ENCODE data around the gene CCDC142.
A peak's percentile ranks its signal among the peaks of the same experiment; 100 is the strongest.
"Not testable (repeated sequence)": the region's sequence is repeated elsewhere in the genome, so short reads cannot be mapped to it uniquely, and the experiment has no call there.

CCDC142 gene

DNA sequence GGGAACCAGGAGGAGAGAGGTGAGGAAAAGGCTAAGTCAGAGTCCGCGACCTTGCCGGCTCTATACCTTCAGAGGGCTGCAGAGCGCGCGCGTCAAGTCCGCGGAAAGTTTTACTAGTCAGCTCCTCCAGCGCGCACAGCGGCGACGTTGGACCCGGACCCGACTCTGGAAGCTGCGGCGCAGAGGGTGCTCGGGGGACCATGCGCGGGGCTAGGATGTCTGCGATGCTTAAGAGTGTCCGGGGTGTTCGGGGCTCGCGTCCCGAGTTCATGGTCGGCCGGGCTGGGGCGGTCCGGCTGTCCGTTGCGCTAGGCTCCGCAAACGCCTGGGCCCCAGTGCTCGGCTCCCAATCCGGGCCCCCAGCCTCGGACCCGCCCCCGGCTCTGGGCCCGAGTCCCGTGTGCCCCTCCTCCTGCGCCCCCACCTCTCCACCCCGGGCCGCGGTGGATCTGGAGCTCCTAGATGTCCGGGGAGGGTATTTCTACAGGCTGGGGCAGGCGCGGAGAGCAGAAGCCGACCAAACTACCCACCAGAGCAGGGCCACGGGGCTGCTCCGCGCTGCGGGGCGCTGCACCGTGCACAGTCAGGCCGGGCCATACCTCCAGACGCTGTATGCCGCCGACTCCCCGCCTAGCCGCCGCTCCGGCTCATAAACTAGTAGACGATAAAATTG is 16.6 kb upstream of the CCDC142 start, which contains the start of gene LBX2:
Gene LBX2, minus strand, starts transcription at position 337 of the 673 bp plus-strand sequence. Its CDS starts 66 bp downstream, at position 271.
- no peak for DNase-seq

DNA sequence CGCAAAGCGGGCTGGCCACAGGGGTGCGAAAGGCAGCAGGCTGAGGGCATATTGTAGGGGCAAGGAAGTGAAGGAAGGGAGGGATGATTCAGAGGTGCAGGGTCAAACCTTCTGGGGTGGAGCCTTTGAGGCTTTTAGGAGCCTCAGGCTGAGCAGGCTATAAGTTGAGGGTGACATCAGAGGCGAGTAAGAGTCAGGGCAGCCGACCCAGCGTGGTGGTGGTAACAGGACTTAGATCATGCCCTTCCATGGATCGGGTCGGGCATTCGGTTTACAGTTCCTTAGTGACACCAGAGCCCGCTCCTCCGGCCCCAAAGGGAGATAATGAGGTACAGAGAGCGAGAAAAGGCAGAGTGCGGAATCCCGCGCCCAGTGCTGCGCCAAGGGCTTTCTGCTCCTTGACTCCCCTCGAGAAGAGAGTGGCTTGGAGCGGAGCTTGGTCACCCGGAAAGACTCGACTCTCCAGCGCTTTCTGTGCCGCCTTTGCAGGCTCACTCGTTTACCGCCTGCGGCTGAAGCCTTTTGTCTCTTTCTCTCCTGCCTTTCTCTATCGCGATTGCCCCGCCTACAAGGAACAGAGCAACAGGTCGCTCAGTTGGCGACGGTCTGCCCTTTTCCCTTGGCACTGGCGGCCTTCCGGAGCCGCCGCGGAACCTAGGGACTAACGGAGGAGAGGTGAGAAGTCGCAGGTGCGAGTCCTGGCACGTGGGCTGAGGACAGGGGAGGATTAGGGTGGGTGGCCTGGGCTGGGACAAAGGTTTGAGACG is 15.9 kb upstream of the CCDC142 start:
- DNase-seq = no peak

DNA sequence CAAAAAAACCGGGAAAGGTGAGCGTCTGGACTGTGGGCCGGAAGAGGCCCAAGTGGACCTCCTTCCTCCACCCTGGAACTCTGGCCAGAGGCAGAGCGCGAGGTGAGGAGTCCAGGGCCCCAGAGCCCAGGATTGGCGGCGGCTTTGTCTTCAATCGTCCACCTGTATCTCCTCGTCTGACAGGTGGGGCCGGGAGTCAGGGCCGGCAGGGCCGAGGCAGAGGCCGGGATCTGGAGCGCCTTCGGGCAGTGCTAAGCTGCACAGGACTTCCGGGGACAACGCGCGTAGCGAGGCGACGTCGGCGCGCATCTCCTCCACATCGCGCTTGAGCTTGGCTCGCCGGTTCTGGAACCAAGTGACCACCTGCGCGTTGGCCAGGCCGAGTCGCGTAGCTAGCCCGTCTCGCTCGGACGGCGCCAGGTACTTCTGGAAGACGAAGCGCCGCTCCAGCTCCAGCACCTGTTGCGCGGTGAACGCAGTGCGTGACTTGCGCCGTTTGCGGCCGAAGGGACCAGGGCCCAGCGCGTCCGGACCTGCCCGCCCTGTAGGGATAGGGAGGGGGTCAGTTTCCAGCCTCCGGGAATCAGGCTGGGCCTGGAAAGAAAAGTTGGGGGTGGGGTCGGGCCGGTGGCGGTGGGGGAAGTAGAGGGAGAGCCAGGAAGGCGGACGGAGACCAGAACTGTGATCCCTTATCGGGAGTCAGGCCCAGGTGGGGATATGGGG is 15.1 kb upstream of the CCDC142 start:
- DNase-seq = no peak

DNA sequence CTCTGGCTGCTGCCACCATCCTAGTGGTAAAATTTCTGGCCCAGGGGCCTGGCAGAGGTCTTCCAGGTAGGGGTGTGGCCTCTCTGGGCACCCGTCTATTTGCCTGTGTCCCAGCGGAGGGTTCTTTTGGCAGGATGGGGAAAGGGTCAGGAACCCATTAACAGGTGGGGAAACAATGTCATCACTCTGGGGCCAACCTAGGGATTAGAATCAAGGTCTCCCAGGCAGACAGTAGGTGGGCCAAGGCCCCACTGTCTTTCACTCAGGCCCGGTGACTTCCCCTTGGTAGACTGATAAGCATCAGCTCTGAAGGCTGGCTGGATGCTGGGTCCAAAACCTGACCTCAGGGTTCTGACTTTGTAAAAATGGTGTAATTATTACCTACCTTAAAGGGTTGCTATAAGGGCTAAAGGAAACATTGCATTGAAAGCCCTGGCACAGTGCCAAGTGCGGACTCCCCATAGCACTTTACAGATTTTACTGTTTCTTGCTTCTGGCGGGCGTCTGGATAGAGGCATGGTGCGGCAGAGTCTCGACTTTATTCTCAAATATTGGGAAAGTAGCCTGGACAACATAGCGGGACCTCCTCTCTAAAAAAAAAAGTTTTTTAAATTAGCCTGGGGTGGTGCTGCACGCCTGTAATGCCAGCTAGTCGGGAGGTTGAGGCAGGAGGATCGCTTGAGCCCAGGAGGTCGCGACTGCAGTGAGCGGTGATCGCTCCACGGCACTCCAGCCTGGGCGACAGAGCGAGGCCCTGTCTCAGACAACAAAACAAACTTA is 14.4 kb upstream of the CCDC142 start:
- no peak for DNase-seq

DNA sequence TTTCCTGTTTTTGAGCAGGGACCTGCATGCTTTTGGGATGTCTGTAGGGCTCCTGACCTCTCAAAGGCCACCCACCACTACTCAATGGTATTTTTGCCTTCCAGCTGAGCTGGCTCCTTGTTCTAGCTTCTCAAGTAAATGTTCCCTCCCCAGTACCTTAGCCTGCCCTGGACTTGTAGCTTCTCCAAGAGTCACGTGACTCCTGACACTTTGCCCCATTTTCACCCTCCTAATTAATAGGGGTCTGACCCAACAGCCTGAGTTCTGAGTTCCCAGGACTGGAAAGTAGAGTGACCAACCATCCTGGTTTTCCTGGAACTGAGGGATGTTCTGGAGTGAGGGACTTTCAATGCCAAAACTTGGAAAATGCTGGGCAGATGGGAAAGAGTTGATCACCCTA is 12.6 kb upstream of the CCDC142 start:
- no peak for DNase-seq

DNA sequence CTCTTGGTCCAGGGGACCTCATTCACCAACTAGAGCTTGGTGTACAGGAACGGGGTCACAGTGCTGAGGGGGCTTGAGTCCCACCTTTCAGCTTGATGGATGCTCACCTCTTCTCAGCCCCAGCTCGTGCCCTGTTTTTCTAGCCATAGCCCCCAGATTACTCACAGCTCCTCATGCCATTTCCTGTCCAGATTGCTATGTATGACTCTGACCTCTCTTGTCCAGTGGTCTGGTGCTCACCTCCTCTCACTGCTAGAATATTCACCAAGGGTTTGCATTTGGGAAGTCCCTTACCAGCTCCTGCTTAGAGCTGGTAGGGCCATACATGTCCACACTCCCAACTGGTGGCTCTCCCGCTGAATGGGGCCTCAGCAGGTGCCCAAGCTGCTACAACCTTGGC is 10.7 kb upstream of the CCDC142 start:
- DNase-seq = no peak

DNA sequence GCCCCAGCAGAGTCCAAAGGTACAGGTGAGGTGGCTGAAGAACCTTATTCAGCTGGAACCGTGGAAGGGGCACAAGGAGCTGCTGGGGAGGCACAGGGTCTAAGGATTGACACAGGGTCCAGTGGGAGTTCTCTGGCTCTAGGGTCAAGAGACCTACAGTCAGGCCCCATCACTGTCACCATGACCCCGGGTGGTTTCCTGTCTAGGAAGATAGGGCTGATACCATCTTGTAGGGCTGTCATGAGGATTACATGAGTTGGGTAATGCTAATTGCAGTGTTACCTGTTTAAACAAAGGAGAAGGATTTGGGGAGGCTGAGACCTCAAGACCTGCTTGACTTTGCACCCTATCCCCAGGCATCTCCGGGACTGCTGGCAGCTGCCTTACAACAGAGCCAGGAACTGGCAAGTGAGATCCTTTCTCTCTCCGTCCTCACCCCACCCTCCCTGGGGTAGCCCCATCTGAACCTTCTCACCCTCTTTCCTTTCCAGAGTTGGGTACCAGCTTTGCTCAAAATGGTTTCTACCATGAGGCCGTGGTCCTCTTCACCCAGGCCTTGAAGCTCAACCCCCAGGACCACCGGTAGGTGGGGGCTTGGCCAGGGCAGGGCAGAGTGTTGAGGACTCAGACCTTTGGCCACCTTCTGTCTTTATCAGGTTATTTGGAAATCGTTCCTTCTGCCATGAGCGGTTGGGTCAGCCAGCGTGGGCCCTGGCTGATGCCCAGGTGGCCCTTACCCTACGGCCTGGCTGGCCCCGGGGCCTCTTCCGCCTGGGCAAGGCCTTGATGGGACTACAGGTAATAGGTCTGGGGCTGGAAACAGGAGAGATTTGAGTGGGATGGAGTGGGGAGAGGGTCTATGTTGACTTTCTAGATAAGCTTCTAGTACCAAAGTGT is 9.1 kb upstream of the CCDC142 start:
- no peak for DNase-seq

DNA sequence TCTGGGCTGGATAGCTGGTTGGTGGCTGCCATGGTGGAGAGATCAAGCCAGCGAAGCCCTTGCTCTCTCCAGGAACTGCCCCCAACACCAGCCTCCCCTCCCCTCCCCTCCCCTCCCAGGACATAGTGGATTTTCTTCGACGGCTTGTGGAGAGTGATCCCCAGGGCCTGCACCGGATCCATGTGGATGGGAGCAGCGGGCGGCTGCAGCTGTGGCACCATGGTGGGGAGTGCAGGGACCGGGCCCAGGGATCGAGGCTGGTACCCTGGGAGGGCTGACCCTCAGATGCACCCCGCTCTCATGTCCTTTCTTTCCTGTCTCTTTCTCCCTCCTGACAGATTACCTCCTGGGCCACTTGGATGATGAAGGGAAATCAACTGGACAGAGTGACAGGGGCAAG is 7.1 kb upstream of the CCDC142 start:
- DNase-seq = no peak

DNA sequence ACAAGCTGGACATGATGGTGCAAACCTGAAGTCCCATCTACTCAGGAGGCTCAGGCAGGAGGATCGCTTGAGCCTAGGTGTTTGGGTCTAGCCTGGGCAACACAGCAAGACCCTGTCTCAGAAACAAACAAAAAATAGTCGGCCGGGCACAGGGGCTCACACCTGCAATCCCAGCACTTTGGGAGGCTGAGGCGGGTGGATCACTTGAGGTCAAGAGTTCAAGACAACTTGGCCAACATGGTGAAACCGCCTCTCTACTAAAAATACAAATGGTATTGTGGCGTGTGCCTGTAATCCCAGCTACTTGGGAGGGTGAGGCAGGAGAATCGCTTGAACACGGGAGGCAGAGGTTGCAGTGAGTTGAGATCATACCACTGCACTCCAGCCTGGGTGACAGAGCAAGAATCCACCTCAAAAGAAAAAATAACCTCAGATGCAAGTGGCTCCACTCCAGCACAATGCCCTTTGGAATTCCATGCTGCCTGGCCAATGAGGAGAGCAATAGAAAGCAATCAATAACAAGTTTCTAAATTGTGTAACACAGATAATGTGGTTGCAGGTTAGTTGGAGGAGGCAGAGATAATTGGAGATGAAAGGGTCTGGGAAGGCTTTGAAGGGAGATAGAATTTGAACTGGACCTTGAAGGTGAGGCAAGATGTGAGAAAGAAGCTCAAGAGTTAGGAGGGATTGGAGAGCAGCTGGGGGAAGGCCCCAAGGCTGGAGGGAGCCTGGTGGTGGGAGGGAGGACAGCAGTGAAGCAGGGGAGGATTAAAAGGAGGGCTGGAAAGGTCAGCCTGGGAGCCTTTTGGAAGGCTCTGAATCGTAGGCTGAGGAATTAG is 6.1 kb upstream of the CCDC142 start:
- DNase-seq = no peak

DNA sequence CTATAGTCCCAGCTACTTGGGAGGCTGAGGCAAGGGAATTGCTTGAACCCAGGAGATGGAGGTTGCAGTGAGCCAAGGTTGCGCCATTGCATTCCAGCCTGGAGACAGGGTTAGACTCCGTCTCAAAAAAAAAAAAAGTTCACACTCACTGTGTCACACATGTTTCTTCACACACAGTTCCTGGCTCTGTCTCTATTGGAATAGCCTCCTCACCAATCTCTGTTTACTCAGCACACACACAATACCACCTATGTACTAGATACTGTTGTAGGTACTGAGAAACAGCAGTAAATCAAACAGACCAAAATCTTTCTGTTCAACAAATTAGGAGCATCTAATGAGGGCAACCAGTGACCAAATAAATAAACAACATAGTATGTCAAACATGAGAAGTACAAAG is 3.3 kb upstream of the CCDC142 start:
- DNase-seq = no peak

DNA sequence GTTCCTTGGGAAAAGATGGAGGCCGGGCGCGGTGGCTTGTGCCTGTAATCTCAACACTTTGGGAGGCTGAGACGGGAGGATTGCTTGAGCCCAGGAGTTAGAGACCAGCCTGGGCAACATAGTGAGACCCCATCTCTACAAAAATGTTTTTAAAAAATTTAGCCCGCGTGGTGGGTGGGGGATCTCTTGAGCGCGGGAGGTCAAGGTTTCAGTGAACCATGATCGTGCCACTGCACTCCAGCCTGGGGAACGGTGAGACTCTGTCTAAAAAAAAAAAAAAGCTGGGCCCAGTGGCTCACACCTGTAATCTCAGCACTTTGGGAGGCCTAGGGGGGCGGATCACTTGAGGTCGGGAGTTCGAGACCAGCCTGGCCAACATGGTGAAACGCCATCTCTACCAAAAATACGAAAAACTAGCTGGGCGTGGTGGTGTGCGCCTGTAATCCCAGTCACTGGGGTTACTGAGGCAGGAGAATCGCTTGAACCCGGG is 922 bp upstream of the CCDC142 start:
- not testable (repeated sequence) for DNase-seq

DNA sequence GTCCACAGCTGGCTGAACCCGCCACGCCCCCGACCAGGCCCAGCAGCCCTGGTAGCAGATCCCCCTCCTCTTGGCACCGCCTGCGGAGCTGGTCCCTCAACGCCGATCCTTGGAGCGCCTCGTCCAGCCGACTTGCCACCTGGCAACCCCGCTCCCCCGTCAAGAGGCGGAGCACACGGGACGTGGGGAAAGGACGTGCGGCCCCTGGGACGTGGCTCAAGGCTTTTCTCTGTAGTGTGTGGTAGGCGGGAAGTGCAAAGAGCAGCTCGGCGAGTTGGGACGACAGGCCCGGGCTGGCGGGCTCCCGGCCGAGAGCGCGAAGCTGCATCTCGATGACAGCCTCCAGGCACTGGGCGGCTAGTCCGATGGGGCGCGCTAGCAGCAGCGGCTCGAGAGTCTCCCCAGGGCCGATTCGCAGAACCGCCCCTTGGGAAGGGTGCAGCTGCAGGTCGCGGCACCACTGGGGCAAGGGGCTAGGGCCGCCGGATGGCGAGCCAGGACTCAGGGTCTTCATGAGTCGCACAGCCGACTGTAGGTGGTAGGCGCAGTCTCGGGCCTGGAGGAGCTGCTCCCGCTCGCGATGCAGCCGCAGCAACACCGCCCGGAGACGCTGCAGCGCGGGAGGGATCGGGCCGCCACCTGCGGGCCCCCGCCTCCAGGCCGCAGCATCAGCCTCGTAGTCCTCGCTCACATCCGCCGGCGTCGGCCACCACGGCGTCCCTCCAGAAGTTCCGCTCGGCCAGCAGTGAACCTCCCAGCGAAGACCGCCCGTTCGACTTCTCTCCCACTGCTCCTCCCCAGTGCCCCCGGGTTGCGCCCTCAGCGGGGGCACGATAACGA is 617 bp downstream of the CCDC142 start:
- DNase-seq = peak; percentile 70

DNA sequence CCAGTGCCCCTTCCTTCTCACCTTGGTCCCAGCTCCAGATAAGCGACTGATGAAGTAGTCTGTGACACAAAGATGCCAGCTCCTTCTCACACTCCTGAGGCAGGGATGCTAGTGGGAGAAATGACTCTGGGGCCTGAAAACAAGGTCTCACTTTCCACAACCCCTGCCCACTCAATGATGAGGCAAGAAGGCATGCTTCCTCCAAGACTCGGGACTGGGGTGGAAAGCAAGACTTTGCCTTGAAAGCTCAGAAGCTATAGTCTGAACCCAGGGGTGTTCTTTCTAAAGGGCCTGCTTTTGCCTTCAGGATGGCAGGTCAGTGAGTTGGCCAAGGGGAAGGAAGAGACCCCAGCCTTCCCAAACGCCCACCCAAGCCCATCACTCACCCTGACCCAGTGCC is 1.4 kb downstream of the CCDC142 start:
- no peak for DNase-seq

DNA sequence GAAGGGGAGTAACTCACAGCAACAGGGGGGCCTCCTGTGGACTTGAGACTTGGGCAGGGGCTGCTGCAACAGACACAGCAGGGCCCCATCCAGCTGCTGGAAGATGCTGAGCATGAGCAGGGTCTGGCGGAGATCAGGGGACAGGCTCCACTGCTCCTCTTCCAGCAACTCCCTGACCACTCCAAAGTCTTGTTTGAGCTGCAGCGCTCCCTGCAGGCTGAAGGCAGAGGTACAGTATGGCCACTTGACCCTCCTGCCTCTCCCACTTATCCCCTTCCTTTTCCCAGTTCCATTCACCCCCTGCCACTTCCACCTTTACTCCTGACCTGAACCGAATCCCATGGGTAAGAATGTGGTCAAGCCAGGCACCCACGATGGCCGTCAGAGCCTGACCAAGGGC is 7.9 kb downstream of the CCDC142 start:
- no peak for DNase-seq

DNA sequence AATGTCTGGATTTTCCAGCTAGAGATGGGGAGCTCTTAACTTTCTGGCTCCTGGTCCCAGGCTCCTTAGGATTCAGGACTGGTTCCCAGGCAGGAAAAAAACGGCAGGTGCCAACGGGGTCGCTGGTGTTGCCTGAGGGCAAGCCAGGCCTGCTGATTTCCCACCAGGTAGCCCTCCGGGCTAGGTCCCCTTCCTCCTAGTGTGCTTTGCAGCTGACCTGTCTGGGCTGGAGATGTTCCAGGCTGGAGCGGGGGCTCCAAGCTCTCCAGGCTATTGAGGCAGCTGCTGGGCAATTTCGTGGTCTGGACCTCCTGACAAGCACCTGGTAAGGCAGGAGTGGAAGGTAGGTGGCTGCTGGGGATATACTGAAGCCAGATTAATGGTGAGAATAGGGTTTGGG is 8.3 kb downstream of the CCDC142 start:
- DNase-seq = no peak

DNA sequence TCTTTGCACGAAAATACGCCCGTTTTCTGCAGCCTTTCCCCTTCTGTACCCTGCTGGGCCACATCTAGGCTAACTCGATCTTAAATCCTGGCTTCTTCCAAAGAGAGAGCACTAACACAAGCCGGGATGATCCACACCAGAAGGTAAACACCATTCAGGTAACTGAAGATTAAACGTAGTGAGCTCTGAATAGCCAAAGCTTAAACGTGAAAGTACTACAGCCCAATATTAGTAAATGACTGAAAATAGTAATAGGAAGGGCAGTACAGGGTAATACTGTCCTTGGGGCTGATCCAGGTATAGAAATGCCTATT is 9.9 kb downstream of the CCDC142 start:
- DNase-seq = no peak

DNA sequence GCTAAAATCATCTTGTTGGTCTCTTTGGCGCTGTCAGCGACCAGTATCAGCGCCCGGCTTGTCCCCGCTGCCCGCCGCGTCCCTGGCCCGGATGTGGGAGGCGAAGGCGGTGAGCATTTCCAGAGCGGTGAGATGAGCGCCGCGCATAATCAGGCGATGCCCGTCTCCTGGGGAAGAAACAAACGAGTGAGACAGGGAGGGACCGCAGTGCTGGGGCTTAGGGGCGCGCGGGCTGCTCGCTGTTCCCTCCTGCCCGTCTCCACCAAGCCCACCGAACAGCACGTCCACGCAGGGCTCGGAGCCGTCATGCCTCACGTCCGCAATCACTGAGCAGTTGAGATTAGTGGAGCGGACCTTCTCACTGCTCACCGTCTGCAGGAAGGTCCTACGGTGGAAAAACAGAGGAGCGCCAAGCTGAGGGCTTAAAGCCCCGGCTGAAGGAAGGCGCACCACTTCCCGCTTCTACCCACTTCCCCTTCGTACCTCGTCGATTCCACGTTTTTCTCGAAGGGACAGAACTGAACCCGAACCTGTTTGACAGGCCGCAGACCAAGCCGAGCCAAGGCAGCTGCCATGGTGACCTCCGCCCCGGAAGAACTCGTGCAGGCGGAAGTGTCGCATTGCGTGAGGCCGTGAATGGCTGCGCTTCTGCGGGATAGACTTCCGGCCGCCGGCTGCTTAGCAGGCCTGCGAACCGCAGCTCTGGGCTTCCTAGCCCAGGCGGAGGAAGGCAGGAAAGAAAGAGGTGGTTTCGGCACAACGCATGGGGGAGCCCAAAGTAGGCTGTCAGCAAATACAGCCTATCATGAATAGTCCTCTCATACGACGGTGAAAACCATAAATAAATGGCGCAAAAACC is 10.5 kb downstream of the CCDC142 start, which contains the start of gene MRPL53:
Gene MRPL53, minus strand, starts transcription at position 595 of the 859 bp plus-strand sequence. Its CDS starts 20 bp downstream, at position 575.
- peak; percentile 86 for DNase-seq

DNA sequence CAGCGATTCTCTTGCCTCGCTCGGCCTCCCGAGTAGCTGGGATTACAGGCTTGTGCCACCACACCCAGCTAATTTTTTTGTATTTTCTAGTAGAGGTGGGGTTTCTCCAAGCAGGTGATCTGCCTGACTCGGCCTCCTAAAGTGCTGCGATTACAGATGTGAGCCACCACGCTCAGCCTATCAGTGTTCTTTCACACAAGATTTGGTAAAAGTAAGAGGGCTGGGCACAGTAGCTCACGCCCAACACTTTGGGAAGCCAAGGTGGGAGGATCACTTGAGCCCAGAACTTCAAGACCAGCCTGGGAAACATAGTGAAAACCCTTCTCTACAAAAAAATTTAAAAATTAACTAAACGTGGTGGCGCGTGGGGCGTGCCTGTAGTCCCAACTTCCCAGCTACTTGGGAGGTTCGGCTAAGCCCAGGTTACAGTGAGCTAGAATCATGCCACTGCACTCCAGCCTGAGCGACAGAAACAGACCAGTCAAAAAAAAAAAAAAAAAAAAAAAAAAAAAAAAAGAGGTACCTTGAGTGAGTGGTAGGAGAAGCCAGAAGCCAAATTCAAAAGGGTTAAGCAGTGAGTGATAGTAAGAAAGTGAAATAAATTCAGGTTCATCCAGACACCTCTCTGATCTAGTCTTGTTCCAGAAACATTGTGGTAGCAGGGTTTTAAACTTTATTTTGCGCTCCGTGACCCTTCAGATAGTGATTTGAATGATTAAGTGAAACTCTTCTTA is 11.3 kb downstream of the CCDC142 start:
- DNase-seq = no peak

Data from NCI-H1092 treated with DMSO at 0.1 percent for 48 hours (cell line).